GM12872 (cell line): ENCODE measurements around the gene PTPRJ.

Experiments used
- CTCF ChIP-seq: IDR thresholded peaks from 3 replicates; pipeline ENCODE4 v1.5.1; 2011; ENCODE audit warnings: low read depth, mild to moderate bottlenecking, low read length, moderate library complexity; ENCODE audit not compliant: insufficient read depth

PTPRJ gene

GRCh38 chr11:48154151-48154550, 173.8 kb downstream of the PTPRJ start:
- no peak for TF ChIP-seq CTCF

- TF ChIP-seq CTCF: no peak
These were observed 181.9 kb downstream of the PTPRJ start for GRCh38 chr11:48161951-48162884.

GRCh38 chr11:48162885-48163268, 182.5 kb downstream of the PTPRJ start:
- no peak for TF ChIP-seq CTCF

- TF ChIP-seq CTCF: no peak
These were observed 183.2 kb downstream of the PTPRJ start for GRCh38 chr11:48163360-48164100.

- no peak for TF ChIP-seq CTCF
These were observed 184.5 kb downstream of the PTPRJ start for GRCh38 chr11:48164836-48165235.

- no peak for TF ChIP-seq CTCF
These were observed 185.1 kb downstream of the PTPRJ start for GRCh38 chr11:48165426-48165825.

- TF ChIP-seq CTCF: no peak
These were observed 187.0 kb downstream of the PTPRJ start for GRCh38 chr11:48167380-48167779.
